ENCODE data around the gene HOXC11.

Gene HOXC11

GRCh38 chr12:53997204-53998109, 24.5 kb downstream of the HOXC11 start:
- DNase-seq (ENCODE audit: low read depth), result no peak

GRCh38 chr12:53998110-53998899, 25.4 kb downstream of the HOXC11 start:
- DNase-seq (ENCODE audit: low read depth), result no peak

- no peak for DNase-seq (ENCODE audit: low read depth)
Measured at GRCh38 chr12:53998900-53999236, 25.9 kb downstream of the HOXC11 start.

DNA sequence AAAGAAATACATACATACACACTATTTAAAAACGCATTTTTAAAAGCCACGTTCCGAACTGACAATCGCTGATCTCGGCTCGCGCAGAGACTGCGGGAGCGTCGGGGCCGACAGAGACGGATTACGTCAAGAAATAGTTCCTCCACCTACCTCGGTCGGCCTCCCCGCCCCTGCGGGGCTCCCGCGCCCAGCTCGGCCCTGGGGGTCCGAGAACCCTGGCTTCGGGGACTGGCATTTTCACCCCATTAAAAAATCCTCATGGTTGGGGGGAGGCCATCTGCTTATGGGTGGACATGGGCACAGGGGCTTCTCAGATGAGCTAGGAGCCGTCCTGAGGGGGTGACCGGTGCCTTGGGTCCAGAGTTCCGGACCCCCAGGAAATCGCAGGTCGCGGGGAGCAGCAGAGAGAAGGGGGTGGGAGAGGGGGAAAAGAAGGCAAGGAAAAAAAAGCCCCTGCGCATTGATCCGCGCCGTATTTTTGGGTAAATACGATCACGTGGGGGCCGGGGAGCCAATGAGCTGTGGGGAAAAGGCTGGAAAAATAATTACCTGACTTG, 26.7 kb downstream of the HOXC11 start:
- DNase-seq (ENCODE audit: low read depth), result no peak

DNA sequence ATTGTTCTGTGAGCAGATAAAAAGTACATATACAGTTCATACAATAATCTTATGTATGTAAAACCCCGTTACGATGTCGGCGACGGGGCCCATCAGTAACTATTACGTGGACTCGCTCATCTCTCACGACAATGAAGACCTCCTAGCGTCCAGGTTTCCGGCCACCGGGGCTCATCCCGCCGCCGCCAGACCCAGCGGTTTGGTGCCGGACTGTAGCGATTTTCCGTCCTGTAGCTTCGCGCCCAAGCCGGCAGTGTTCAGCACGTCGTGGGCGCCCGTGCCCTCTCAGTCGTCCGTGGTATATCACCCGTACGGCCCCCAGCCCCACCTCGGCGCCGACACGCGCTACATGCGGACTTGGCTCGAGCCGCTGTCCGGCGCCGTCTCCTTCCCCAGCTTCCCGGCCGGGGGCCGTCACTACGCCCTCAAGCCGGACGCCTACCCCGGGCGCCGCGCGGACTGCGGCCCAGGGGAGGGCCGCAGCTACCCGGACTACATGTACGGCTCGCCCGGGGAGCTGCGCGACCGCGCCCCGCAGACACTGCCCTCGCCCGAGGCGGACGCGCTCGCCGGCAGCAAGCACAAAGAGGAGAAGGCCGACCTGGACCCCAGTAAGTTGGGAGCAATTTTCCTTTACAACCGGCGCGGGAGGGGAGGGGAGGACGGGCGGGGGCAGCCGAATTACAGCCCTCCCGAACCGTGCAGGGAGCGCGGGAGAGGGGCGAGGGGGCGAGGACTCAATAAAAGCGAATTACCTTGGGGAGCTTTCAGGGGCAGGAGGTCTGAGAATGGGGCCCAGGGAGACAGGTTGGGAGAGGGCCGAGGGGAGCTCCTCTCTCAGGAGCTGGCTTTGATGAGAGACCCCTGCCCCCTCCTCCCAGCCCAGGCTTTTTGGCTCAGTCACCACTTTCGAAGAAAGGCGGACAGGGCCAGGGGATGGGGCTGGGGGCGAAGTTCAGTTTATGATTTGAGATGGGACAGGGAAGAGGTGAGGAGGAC, 27.5 kb downstream of the HOXC11 start, which contains the start of gene HOXC9:
Gene HOXC9, plus strand, starts transcription at position 46 of the 999 bp plus-strand sequence. Its CDS starts 28 bp downstream, at position 74.
- DNase-seq (ENCODE audit: low read depth), result no peak

GRCh38 chr12:54001283-54002187, 28.6 kb downstream of the HOXC11 start:
- no peak for DNase-seq (ENCODE audit: low read depth)

DNA sequence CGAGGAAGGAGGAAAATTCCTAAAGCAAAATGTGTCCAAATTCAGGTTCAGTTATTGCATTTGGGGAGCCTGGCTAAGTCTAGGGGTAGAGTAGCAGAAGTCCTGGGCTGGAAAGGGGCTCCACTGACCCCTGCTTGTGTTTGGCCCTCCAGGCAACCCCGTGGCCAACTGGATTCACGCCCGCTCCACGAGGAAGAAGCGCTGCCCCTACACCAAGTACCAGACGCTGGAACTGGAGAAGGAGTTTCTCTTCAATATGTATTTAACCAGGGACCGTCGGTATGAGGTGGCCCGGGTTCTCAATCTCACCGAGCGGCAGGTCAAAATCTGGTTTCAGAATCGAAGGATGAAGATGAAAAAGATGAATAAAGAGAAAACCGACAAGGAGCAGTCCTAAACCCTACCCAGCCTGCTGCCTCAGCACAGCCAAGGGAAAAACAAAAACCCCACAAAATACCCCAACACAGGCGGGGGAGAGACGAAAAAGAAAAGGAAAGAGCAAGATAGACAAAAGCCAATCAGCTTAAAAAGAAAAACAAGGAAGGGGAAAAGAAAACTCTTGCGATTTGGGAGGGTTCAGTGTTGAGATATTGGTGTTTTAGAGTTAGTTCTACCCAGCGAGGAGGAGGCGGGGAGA, 29.5 kb downstream of the HOXC11 start:
- DNase-seq (ENCODE audit: low read depth), result no peak

DNA sequence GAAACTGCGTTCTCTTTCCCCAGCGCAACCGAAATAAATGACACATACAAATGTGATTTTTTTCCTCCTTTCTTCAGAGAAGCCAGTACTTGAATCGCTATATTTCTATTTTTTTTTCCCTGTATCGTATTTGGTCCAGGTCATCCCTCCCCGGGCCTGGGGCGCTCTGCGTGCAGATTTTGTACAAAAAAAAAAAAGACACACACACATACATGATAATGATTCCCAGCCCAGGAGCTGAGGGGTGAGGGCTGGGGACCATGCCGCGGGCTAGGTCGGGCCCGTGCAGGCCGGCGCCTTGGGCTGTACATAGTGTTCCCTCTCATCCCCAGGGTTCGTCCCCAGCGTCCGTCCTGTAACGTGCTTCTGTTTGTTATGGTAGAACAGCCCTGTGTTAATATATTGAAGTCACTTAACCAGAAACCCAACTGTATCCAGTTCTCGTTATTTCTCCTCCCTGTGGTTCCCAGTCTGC, 30.0 kb downstream of the HOXC11 start:
- no peak for DNase-seq (ENCODE audit: low read depth)

GRCh38 chr12:54003625-54004024, 30.7 kb downstream of the HOXC11 start:
- DNase-seq (ENCODE audit: low read depth), result no peak

DNA sequence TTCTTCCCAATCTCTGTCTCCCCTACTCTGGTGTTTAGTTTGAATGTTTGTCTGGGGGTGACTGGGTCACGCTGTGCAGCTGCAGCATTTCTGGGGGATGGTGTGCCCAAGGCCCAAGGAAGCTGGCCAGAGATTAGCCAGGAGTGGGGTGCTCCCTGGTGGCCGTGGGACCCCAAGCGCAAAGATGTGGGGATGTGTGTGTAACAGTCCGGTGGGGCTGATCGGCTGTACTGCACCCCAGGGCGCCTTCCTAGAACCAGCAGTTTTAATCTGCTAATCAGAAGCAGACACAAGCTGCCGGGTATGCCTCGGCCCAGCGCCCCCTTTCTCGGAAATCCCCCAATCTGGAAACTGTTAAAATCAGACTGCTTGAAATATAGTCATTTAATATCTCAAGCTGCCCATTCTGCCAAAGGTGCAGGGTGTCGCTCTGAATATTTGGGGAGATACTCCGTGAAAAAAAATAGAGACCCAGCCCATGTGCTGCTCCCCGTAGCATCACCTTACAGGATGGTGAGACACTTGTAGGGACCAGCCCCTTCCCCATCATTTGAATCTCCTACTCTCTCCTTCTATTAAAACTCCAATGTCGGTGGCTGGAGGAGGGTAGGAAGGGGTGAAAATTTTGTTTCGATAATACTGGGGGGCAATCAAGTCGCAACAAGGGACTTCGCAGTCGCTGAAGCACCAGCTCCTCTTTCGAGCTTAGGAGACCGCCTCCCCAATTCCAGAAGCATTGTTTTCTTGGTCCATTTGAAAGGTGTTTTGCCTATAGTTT, 31.3 kb downstream of the HOXC11 start:
- no peak for DNase-seq (ENCODE audit: low read depth)

- no peak for DNase-seq (ENCODE audit: low read depth)
Measured at GRCh38 chr12:54004841-54005530, 32.1 kb downstream of the HOXC11 start.

DNA sequence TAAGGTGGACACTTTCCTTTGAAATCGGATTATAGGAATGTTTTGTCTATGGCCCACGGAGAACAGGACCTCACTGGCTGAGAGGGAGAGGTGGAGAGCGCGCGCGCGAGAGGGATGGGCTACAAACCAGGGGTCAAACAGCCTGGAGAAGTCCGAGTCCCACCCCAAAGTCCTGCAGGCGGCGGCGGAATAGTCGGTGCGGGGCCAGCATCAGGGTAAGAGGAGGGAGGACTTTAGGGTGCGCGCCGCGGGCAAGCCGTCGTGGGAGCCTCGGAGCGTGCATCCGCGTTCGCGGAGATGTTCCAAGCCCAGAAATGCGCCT, 32.6 kb downstream of the HOXC11 start:
- no peak for DNase-seq (ENCODE audit: low read depth)

GRCh38 chr12:54005853-54006558, 33.1 kb downstream of the HOXC11 start:
- peak; percentile 64 for DNase-seq (ENCODE audit: low read depth)

GRCh38 chr12:54006559-54007220, 33.8 kb downstream of the HOXC11 start:
- no peak for DNase-seq (ENCODE audit: low read depth)

DNA sequence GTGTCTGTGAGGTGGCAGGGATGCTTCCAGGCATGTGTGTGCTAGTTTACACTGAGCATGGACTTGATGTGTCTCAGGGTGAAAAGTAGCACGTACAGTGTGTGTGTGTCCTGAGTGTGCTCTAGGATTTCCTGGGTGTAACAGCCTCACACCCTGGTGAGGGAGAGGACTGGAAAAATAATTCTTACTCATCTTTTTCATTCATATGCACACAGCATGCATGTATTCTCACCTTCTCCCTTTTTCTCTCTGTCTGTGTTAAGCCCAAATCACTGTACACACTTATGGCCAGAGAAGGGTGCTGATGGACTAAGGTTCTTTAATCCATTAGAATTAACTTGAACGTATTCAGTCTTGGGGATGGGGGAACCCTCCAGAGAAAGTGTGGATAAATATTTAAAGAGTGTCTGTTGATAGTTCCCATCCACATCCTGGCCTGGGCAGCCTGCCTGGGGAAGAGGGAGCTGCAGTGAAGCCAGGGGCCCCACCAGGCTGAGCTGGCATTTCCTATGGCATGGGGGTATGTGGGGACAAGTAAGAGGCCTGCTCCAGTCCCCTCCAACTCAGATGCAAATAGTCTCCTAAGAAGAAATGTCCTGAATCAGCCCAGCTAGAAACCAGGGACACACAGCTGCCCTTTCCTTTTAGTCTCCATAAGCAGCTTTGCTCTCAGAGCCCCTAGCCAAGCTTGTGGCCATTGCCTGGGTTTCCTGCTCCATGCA, 34.8 kb downstream of the HOXC11 start:
- DNase-seq (ENCODE audit: low read depth), result no peak

GRCh38 chr12:54008260-54008552, 35.3 kb downstream of the HOXC11 start:
- DNase-seq (ENCODE audit: low read depth), result no peak
